ENCODE results near the gene CYP3A7.

Gene CYP3A7

GRCh38 chr7:99733003-99733402, 2.0 kb downstream of the CYP3A7 start:
- no peak overlapping the region for H2AFZ ChIP-seq (ENCODE audit: low read length)
- peaks cover 32% of the 10 kb centered on the region for H3K4me1 ChIP-seq (ENCODE audit: insufficient read depth, low read length, poor library complexity, severe bottlenecking)
- no peaks in the 10 kb centered on the region for H3K27me3 ChIP-seq (ENCODE audit: insufficient read depth, low read length, poor library complexity, severe bottlenecking)
- no peak overlapping the region for H3K4me3 ChIP-seq (ENCODE audit: low read length, poor library complexity, severe bottlenecking)
- no peaks in the 10 kb centered on the region for H3K9me3 ChIP-seq (ENCODE audit: insufficient read depth, low read depth, low read length)
- no peaks in the 10 kb centered on the region for H3F3A ChIP-seq (ENCODE audit: low read depth)
- TF ChIP-seq EZH2phosphoT487 (IDR thresholded peaks at IDR 0.05; ENCODE audit: borderline replicate concordance) = no peak
- TF ChIP-seq, protein P1, sequence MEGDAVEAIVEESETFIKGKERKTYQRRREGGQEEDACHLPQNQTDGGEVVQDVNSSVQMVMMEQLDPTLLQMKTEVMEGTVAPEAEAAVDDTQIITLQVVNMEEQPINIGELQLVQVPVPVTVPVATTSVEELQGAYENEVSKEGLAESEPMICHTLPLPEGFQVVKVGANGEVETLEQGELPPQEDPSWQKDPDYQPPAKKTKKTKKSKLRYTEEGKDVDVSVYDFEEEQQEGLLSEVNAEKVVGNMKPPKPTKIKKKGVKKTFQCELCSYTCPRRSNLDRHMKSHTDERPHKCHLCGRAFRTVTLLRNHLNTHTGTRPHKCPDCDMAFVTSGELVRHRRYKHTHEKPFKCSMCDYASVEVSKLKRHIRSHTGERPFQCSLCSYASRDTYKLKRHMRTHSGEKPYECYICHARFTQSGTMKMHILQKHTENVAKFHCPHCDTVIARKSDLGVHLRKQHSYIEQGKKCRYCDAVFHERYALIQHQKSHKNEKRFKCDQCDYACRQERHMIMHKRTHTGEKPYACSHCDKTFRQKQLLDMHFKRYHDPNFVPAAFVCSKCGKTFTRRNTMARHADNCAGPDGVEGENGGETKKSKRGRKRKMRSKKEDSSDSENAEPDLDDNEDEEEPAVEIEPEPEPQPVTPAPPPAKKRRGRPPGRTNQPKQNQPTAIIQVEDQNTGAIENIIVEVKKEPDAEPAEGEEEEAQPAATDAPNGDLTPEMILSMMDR (conservative IDR thresholded peaks at IDR 0.05; ENCODE audit: low read length) = no peak
- no peaks in the 10 kb centered on the region for H4K20me1 ChIP-seq (ENCODE audit: insufficient read depth, low read length, poor library complexity, severe bottlenecking)
- H3K4me2 ChIP-seq (ENCODE audit: low read depth, low read length, poor library complexity, severe bottlenecking) = no peak overlapping the region
- no peaks in the 10 kb centered on the region for H3K9me2 ChIP-seq (replicated peaks; ENCODE audit: low read depth, low read length)
- no peaks in the 10 kb centered on the region for H3K79me2 ChIP-seq (ENCODE audit: insufficient read depth, low read length)
- no peak overlapping the region for H3K9ac ChIP-seq (ENCODE audit: low read depth, low read length, poor library complexity, severe bottlenecking)
- H3K36me3 ChIP-seq (ENCODE audit: insufficient read depth, low read length) = no peaks in the 10 kb centered on the region

DNA sequence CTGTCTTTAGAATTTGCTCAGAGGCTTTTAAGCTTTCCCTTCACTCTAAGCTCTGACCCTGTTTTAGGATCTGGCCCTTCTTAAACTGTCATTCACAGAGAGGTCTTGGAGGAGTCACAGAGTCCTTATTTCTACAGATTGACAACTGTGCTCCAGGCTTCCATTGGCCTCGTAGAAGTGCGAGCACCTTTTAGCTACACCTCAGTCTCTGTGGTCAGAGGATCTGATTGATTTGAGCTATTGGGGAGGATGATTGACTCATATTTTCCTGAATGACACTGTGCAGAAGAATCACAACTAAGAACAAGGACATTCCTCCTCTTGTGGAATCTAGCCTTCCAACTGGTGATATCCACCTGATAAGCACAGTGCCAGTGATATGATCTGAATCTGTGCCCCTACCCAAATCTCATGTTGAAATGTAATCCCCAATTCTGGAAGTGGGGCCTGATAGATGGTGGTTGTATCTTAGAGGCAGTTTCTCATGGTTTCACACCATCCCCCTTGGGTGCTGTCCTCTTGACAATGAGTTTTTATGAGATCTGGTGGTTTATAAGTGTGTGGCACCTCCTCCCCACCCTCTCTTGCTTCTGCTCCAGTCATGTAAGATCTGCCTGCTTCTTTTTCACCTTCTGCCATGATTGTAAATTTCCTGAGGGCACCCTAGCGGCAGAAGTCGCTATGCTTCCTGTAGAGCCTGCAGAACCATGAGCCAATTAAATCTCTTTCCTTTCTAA, 3.2 kb downstream of the CYP3A7 start:
- no peaks in the 10 kb centered on the region for H3K9me2 ChIP-seq (replicated peaks; ENCODE audit: low read depth, low read length)
- no peak overlapping the region for H2AFZ ChIP-seq (ENCODE audit: low read length)
- peaks cover 21% of the 10 kb centered on the region for H3K4me1 ChIP-seq (ENCODE audit: insufficient read depth, low read length, poor library complexity, severe bottlenecking)
- H3K4me2 ChIP-seq (ENCODE audit: low read depth, low read length, poor library complexity, severe bottlenecking) = no peak overlapping the region
- H3F3A ChIP-seq (ENCODE audit: low read depth) = no peaks in the 10 kb centered on the region
- no peaks in the 10 kb centered on the region for H3K9me3 ChIP-seq (ENCODE audit: insufficient read depth, low read depth, low read length)
- no peaks in the 10 kb centered on the region for H4K20me1 ChIP-seq (ENCODE audit: insufficient read depth, low read length, poor library complexity, severe bottlenecking)
- TF ChIP-seq, protein P1 (conservative IDR thresholded peaks at IDR 0.05; ENCODE audit: low read length) = no peak
- no peak for TF ChIP-seq EZH2phosphoT487 (IDR thresholded peaks at IDR 0.05; ENCODE audit: borderline replicate concordance)
- H3K9ac ChIP-seq (ENCODE audit: low read depth, low read length, poor library complexity, severe bottlenecking) = no peak overlapping the region
- no peaks in the 10 kb centered on the region for H3K27me3 ChIP-seq (ENCODE audit: insufficient read depth, low read length, poor library complexity, severe bottlenecking)
- no peaks in the 10 kb centered on the region for H3K79me2 ChIP-seq (ENCODE audit: insufficient read depth, low read length)
- no peak overlapping the region for H3K4me3 ChIP-seq (ENCODE audit: low read length, poor library complexity, severe bottlenecking)
- no peaks in the 10 kb centered on the region for H3K36me3 ChIP-seq (ENCODE audit: insufficient read depth, low read length)

DNA sequence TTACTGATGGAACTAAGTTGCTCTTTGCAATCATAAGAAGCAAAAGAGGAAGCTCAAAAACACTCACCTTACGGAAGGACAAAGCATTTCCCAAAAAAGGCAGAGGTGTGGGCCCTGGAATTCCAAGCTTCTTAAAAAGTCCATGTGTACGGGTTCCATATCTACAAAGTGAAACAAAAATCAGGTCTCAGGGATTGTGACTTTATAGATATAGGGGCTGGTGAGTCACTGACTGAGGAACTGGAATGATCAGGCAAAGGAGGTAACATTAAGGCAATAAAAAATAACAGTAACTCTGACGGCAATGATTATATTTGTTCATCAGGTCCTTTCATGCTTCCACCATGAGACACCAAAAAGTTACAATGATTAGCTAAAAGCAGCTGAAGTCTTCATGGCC, 4.0 kb downstream of the CYP3A7 start:
- H3K27me3 ChIP-seq (ENCODE audit: insufficient read depth, low read length, poor library complexity, severe bottlenecking) = no peaks in the 10 kb centered on the region

More for the DNA sequence above, 4.0 kb downstream of the CYP3A7 start:
- H3K4me3 ChIP-seq (ENCODE audit: low read length, poor library complexity, severe bottlenecking) = no peak overlapping the region
- H3K79me2 ChIP-seq (ENCODE audit: insufficient read depth, low read length) = no peaks in the 10 kb centered on the region
- no peak overlapping the region for H3K4me2 ChIP-seq (ENCODE audit: low read depth, low read length, poor library complexity, severe bottlenecking)
- no peaks in the 10 kb centered on the region for H3F3A ChIP-seq (ENCODE audit: low read depth)
- no peaks in the 10 kb centered on the region for H3K36me3 ChIP-seq (ENCODE audit: insufficient read depth, low read length)
- H3K9me2 ChIP-seq (replicated peaks; ENCODE audit: low read depth, low read length) = no peaks in the 10 kb centered on the region
- TF ChIP-seq, protein P1 (conservative IDR thresholded peaks at IDR 0.05; ENCODE audit: low read length) = no peak
- TF ChIP-seq EZH2phosphoT487 (IDR thresholded peaks at IDR 0.05; ENCODE audit: borderline replicate concordance) = no peak
- no peak overlapping the region for H3K9ac ChIP-seq (ENCODE audit: low read depth, low read length, poor library complexity, severe bottlenecking)
- H4K20me1 ChIP-seq (ENCODE audit: insufficient read depth, low read length, poor library complexity, severe bottlenecking) = no peaks in the 10 kb centered on the region
- H3K9me3 ChIP-seq (ENCODE audit: insufficient read depth, low read depth, low read length) = no peaks in the 10 kb centered on the region
- H2AFZ ChIP-seq (ENCODE audit: low read length) = no peak overlapping the region
- peaks cover 21% of the 10 kb centered on the region for H3K4me1 ChIP-seq (ENCODE audit: insufficient read depth, low read length, poor library complexity, severe bottlenecking)
